ENCODE measurements around the gene ARFGAP2. TPM values are rescaled to one million over a fixed set of nuclear protein-coding genes. Genes with fewer than 3 reads are reported as not detected.

Gene ARFGAP2
- total RNA-seq, 1 experiment from 2014 or later, result 73.5 TPM

GRCh38 chr11:47180006-47180787 lies 3.5 kb upstream of the ARFGAP2 start:
- Histone ChIP-seq H3K79me2 (ENCODE audit: insufficient read depth, low read length) (peaks cover 41% of the 10 kb centered on the region), H3K4me1 (ENCODE audit: control insufficient read depth in 1 of 2, insufficient read depth in 2 of 2, low read length in 2 of 2) (peaks cover 16 to 31% of the 10 kb centered on the region in 2 experiments; a peak in 3 of 4 replicates), H2AFZ (ENCODE audit: low read depth, low read length, poor library complexity, severe bottlenecking) (no peak overlapping the region), H3K9ac (ENCODE audit: low read length) (no peak overlapping the region), H3K9me2 (ENCODE audit: insufficient read depth) (no peaks in the 10 kb centered on the region), H4K20me1 (ENCODE audit: insufficient read depth) (no peaks in the 10 kb centered on the region), H3K27me3 (ENCODE audit: insufficient read depth, low read length) (no peaks in the 10 kb centered on the region), H3K4me3 (replicated peaks in 1 of 2; ENCODE audit: low read depth in 1 of 2, low read length in 2 of 2) (no peak overlapping the region), H3K27ac (ENCODE audit: low read depth, low read length) (no peak overlapping the region), H3K4me2 (ENCODE audit: low read length) (no peak overlapping the region), H3K9me3 (ENCODE audit: control insufficient read depth in 1 of 2, insufficient read depth in 1 of 2, low read depth in 1 of 2, low read length in 2 of 2) (no peaks in the 10 kb centered on the region), H3K36me3 (ENCODE audit: control insufficient read depth in 1 of 2, insufficient read depth in 2 of 2, low read length in 2 of 2) (peaks cover 0 to 3% of the 10 kb centered on the region in 2 experiments; a peak in 1 of 4 replicates)
- no peak for ATAC-seq
- ChIA-PET POLR2A (no interaction called here), CTCF (interaction anchor here (0.8 to 2.7 kb wide), 6 partner anchors 10 to 175 kb away, joined by 3 to 10 read pairs (median 3); partner anchors contain the start of gene DDB2), RAD21 (ENCODE audit: low non-redundant PET in 1 of 2, low total read pairs in 2 of 2, uncharacterized antibody in 2 of 2, unreplicated experiment in 2 of 2) (no interaction called here)
- intact Hi-C loops (cut with micrococcal nuclease), result no loop called here
- TF ChIP-seq RAD21 (IDR thresholded peaks at IDR 0.05; ENCODE audit: low read depth), result no peak
- TF ChIP-seq ATF3 (IDR thresholded peaks at IDR 0.05), result no peak
- no peak for TF ChIP-seq JUND (IDR thresholded peaks at IDR 0.05)
- TF ChIP-seq SRF (IDR thresholded peaks at IDR 0.05; ENCODE audit: low read depth), result no peak
- TF ChIP-seq FOSL1 (IDR thresholded peaks at IDR 0.05; ENCODE audit: low read depth), result no peak
- TF ChIP-seq ZFX (IDR thresholded peaks at IDR 0.05), result no peak
- no peak for TF ChIP-seq REST (IDR thresholded peaks at IDR 0.05; ENCODE audit: low read depth)
- TF ChIP-seq ZBTB33 (IDR thresholded peaks at IDR 0.05; ENCODE audit: extremely low read depth, insufficient replicate concordance, low read length), result no peak
- TF ChIP-seq SP1 (IDR thresholded peaks at IDR 0.05; ENCODE audit: low read depth), result no peak
- DNase-seq (ENCODE audit: low read depth, low spot score), result no peak
- BruUV-seq (replicated peaks), result no TSS peak
